Peyer's patch (tissue), 4 donors: Measurements from ENCODE around the gene INKA2. TPM values are rescaled to one million over a fixed set of nuclear protein-coding genes. Genes with fewer than 3 reads are reported as not detected.

Experiments
- DNase-seq, 3 donors: peaks; one replicate each; pipeline ENCODE4 v3.0.0-alpha.2; 2017 to 2019
- H3K27ac ChIP-seq, 4 donors: fragments of 200-600 bp; sonication (generic); one replicate each; pipeline ENCODE4 v1.5.1; 2016 to 2019
- H3K27me3 ChIP-seq, 2 donors: fragments of 200-600 bp; sonication (generic); one replicate each; pipeline ENCODE4 v1.5.1; 2019
- H3K36me3 ChIP-seq, 3 donors: fragments of 200-600 bp; sonication (generic); one replicate each; pipeline ENCODE4 v1.5.1; 2016 to 2019
- H3K4me1 ChIP-seq, 4 donors: fragments of 200-600 bp; sonication (generic); one replicate each; pipeline ENCODE4 v1.5.1; 2016 to 2019
- H3K4me3 ChIP-seq, 4 donors: fragments of 200-600 bp; sonication (generic); 1 replicate in 3 of 4; 2 replicates in 1 of 4; pipeline ENCODE4 v1.5.1; 2016 to 2019; ENCODE audit warnings: mild to moderate bottlenecking in 1 of 4
- H3K9me3 ChIP-seq, 4 donors: fragments of 200-600 bp; sonication (generic); one replicate each; pipeline ENCODE4 v1.5.1; 2016 to 2019; ENCODE audit warnings: mild to moderate bottlenecking in 1 of 4
- CTCF ChIP-seq, 6 experiments: fragments of 450-650 bp in 4 of 6; fragments of 200-600 bp in 2 of 6; sonication (generic) in 1 of 6; IDR thresholded peaks; one replicate each; pipeline ENCODE4 v1.5.1; 2017 to 2019; ENCODE audit warnings: antibody characterized with exemption in 6 of 6, mild to moderate bottlenecking in 3 of 6, moderate library complexity in 1 of 6
- POLR2A ChIP-seq, 2 donors: fragments of 450-650 bp; IDR thresholded peaks; one replicate each; pipeline ENCODE4 v1.5.1; 2017; ENCODE audit warnings: antibody characterized with exemption in 2 of 2, mild to moderate bottlenecking in 2 of 2, moderate library complexity in 2 of 2
- total RNA-seq, 4 donors: library from RNA; depleted of rRNA; stranded (reverse); fragments of >200 nt; gene quantifications; one replicate each; pipeline ENCODE4 v1.1.0, GENCODE V29; 2016

Gene INKA2
- total RNA-seq, 4 donors from 2014 or later = 0.88 to 2.3 (median 2.0) TPM; not detected in 1

- H3K4me1 ChIP-seq = no peaks in the 10 kb centered on the region
- no peaks in the 10 kb centered on the region for H3K9me3 ChIP-seq
- no peaks in the 10 kb centered on the region for H3K27me3 ChIP-seq
- peak; percentile 62 to 96 (median 86) for TF ChIP-seq CTCF (IDR thresholded peaks at IDR 0.05)
- no peak for TF ChIP-seq POLR2A (IDR thresholded peaks at IDR 0.05)
- peaks cover 0 to 38% (median 0%) of the 10 kb centered on the region in 3 donors for H3K36me3 ChIP-seq
- no peak overlapping the region for H3K4me3 ChIP-seq
- no peak overlapping the region for H3K27ac ChIP-seq
- DNase-seq = peak in 2 of 3 donors; percentile 29 to 72
Measured at GRCh38 chr1:111769517-111770146, 30.4 kb upstream of the INKA2 start.

GRCh38 chr1:111768625-111769024, 29.4 kb upstream of the INKA2 start:
- Histone ChIP-seq H3K36me3 (peaks cover 0 to 48% (median 0%) of the 10 kb centered on the region in 3 donors), H3K4me1 (no peaks in the 10 kb centered on the region), H3K27me3 (no peaks in the 10 kb centered on the region), H3K27ac (no peak overlapping the region), H3K9me3 (no peaks in the 10 kb centered on the region), H3K4me3 (no peak overlapping the region)
- TF ChIP-seq POLR2A (IDR thresholded peaks at IDR 0.05) (no peak), CTCF (IDR thresholded peaks at IDR 0.05) (no peak)
- no peak for DNase-seq

- no peak for TF ChIP-seq POLR2A (IDR thresholded peaks at IDR 0.05)
- no peak for TF ChIP-seq CTCF (IDR thresholded peaks at IDR 0.05)
- H3K4me1 ChIP-seq = no peaks in the 10 kb centered on the region
- H3K4me3 ChIP-seq = no peak overlapping the region
- no peaks in the 10 kb centered on the region for H3K9me3 ChIP-seq
- DNase-seq = no peak
- peaks cover 0 to 54% (median 0%) of the 10 kb centered on the region in 3 donors for H3K36me3 ChIP-seq
- no peak overlapping the region for H3K27ac ChIP-seq
- no peaks in the 10 kb centered on the region for H3K27me3 ChIP-seq
Measured at GRCh38 chr1:111768023-111768422, 28.8 kb upstream of the INKA2 start.

GRCh38 chr1:111762332-111762731, 23.1 kb upstream of the INKA2 start:
- TF ChIP-seq CTCF (IDR thresholded peaks at IDR 0.05) (no peak), POLR2A (IDR thresholded peaks at IDR 0.05) (no peak)
- Histone ChIP-seq H3K4me3 (no peak overlapping the region), H3K27me3 (no peaks in the 10 kb centered on the region), H3K36me3 (peaks cover 0 to 72% (median 0%) of the 10 kb centered on the region in 3 donors), H3K27ac (no peak overlapping the region), H3K4me1 (peaks cover 0 to 10% (median 0%) of the 10 kb centered on the region in 4 donors), H3K9me3 (no peaks in the 10 kb centered on the region)
- no peak for DNase-seq

GRCh38 chr1:111761717-111762116, 22.5 kb upstream of the INKA2 start:
- TF ChIP-seq POLR2A (IDR thresholded peaks at IDR 0.05) = no peak
- no peak for TF ChIP-seq CTCF (IDR thresholded peaks at IDR 0.05)
- Histone ChIP-seq H3K36me3 (peaks cover 0 to 66% (median 0%) of the 10 kb centered on the region in 3 donors), H3K27ac (no peak overlapping the region), H3K4me3 (no peak overlapping the region), H3K4me1 (peaks cover 0 to 16% (median 0%) of the 10 kb centered on the region in 4 donors), H3K9me3 (no peaks in the 10 kb centered on the region), H3K27me3 (no peaks in the 10 kb centered on the region)
- no peak for DNase-seq
